ENCODE measurements around the gene FRMD4B.

The FRMD4B gene

DNA sequence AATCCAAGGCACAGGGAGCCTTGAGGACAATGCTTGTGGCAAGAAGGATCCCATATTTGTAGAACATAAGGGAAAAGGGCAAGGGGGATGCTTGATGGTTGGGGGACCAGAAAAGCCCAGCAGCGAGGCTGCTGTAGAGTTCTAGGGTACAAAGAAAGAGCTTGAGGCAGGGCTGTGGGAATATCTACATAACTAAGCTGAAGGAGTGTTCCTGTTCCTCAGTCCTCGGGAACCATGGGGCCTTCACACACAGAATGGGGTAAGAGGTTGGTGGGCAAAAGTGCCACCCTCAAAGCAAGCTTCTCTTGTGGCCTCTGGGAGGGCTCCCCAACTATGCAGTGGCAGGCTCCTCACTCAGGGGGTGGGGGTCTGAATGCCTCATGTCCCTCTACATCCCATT lies 6.5 kb upstream of the FRMD4B start:
- H3K36me3 ChIP-seq (ENCODE audit: control insufficient read depth, insufficient read depth, low read length) = no peaks in the 10 kb centered on the region
- H3K27me3 ChIP-seq (ENCODE audit: control insufficient read depth, insufficient read depth, low read length) = peaks cover 10% of the 10 kb centered on the region
- H3K9me3 ChIP-seq (ENCODE audit: control insufficient read depth, low read length) = no peaks in the 10 kb centered on the region
- no peak overlapping the region for H3K4me3 ChIP-seq (ENCODE audit: low read length)
- H3K9ac ChIP-seq (ENCODE audit: low read length) = no peak overlapping the region
- H3K4me1 ChIP-seq (ENCODE audit: control insufficient read depth, insufficient read depth, low read length) = no peaks in the 10 kb centered on the region

DNA sequence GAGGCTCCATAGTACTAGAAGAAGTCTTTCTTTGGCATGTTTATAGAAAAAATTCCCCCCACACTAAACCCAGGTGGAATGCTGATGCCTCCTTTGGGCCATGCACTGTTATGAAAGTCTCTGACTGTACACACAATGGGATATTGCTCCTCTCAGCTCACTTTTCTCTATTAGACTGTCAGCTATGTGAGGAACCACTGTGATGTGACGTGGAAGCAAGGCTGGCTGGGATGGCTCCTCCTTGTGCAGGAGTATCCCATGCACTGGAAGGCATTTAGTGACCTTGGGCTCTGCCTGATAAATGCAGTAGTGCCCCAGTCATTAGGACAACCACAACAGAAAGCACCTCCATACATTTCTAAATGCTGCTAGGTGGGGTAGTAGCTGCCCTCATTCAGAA lies 5.7 kb upstream of the FRMD4B start:
- Histone ChIP-seq H3K4me1 (ENCODE audit: control insufficient read depth, insufficient read depth, low read length) (no peaks in the 10 kb centered on the region), H3K27me3 (ENCODE audit: control insufficient read depth, insufficient read depth, low read length) (peaks cover 18% of the 10 kb centered on the region), H3K36me3 (ENCODE audit: control insufficient read depth, insufficient read depth, low read length) (no peaks in the 10 kb centered on the region), H3K9me3 (ENCODE audit: control insufficient read depth, low read length) (no peaks in the 10 kb centered on the region), H3K4me3 (ENCODE audit: low read length) (no peak overlapping the region), H3K9ac (ENCODE audit: low read length) (no peak overlapping the region)

DNA sequence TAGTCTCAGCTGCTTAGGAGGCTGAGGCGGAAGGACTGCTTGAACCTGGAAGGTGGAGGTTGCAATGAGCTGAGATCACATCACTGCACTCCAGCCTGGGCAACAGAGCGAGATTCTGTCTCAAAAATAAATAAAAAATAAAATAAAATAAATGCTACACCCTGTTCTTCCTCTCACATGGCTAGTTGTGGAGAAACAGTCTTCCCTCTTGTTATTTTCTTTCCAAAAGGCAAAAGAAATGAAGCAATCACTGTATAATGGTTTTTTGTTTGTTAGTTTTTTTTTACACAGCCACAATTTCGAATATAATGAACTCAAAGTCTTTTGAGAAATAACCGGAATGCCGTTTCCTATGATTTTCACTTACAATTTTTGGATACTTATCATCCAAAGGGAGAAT lies 4.9 kb upstream of the FRMD4B start:
- H3K9ac ChIP-seq (ENCODE audit: low read length) = no peak overlapping the region
- H3K36me3 ChIP-seq (ENCODE audit: control insufficient read depth, insufficient read depth, low read length) = no peaks in the 10 kb centered on the region
- H3K9me3 ChIP-seq (ENCODE audit: control insufficient read depth, low read length) = no peaks in the 10 kb centered on the region
- H3K4me3 ChIP-seq (ENCODE audit: low read length) = no peak overlapping the region
- H3K4me1 ChIP-seq (ENCODE audit: control insufficient read depth, insufficient read depth, low read length) = no peaks in the 10 kb centered on the region
- H3K27me3 ChIP-seq (ENCODE audit: control insufficient read depth, insufficient read depth, low read length) = peaks cover 26% of the 10 kb centered on the region

DNA sequence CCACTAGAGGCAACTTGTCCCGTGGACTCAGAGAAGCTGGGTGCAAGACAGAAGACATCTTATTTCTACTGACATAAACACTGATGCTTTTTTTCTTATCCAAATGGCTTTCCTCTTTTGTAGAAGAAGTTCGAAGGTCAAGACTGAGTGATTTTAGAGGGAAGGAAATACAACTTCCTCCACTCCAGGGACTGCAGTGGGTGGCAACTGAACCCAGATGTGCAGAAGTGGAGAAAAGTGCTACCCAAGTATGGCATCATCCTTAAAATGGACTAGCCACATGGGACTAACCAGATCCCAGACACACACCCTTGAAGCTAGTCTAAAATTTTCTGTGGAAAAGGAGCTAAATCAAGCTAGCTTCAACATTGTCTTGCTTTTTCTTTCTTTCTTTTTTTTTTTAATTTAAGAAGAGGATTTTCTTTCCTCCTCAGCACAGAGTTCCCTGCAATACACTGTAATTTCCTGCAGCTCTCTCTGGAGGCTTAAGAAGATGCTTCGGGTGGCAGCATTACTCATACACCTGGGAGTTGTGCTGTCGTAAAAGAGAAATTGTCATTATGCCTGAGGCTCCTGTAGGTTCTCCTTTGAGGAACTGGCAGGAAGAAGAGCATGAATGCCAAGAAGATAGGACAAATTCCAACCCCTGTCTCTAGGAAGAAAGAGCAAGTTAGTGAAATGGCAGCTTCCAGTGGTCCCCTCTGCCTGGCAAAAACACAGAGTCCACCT lies 3.8 kb upstream of the FRMD4B start:
- Histone ChIP-seq H3K4me1 (ENCODE audit: control insufficient read depth, insufficient read depth, low read length) (peaks cover 4% of the 10 kb centered on the region), H3K9me3 (ENCODE audit: control insufficient read depth, low read length) (no peaks in the 10 kb centered on the region), H3K9ac (ENCODE audit: low read length) (no peak overlapping the region), H3K36me3 (ENCODE audit: control insufficient read depth, insufficient read depth, low read length) (no peaks in the 10 kb centered on the region), H3K27me3 (ENCODE audit: control insufficient read depth, insufficient read depth, low read length) (peaks cover 37% of the 10 kb centered on the region), H3K4me3 (ENCODE audit: low read length) (no peak overlapping the region)

DNA sequence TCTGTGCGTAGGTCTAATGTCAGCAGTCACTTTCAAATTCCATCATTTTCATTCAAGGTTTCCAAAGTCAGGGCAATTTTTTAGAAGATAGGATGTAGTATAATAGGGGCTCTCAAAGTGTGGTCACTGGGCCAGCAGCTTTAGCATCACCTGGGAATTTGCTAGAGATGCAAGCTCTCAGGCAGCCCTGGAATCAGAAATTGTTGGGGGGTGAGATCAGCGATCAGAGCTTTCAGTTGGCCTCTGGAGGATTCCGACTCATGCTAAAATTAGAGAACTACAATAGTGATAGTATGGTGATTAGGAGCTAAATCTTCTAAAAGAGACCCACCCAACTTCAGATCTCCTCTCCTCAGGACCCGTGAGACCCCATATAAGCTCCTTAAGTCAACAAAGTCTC lies 2.4 kb upstream of the FRMD4B start:
- H3K9me3 ChIP-seq (ENCODE audit: control insufficient read depth, low read length) = no peaks in the 10 kb centered on the region
- no peak overlapping the region for H3K9ac ChIP-seq (ENCODE audit: low read length)
- H3K4me1 ChIP-seq (ENCODE audit: control insufficient read depth, insufficient read depth, low read length) = peaks cover 4% of the 10 kb centered on the region
- H3K4me3 ChIP-seq (ENCODE audit: low read length) = no peak overlapping the region
- H3K27me3 ChIP-seq (ENCODE audit: control insufficient read depth, insufficient read depth, low read length) = peaks cover 41% of the 10 kb centered on the region
- H3K36me3 ChIP-seq (ENCODE audit: control insufficient read depth, insufficient read depth, low read length) = no peaks in the 10 kb centered on the region

DNA sequence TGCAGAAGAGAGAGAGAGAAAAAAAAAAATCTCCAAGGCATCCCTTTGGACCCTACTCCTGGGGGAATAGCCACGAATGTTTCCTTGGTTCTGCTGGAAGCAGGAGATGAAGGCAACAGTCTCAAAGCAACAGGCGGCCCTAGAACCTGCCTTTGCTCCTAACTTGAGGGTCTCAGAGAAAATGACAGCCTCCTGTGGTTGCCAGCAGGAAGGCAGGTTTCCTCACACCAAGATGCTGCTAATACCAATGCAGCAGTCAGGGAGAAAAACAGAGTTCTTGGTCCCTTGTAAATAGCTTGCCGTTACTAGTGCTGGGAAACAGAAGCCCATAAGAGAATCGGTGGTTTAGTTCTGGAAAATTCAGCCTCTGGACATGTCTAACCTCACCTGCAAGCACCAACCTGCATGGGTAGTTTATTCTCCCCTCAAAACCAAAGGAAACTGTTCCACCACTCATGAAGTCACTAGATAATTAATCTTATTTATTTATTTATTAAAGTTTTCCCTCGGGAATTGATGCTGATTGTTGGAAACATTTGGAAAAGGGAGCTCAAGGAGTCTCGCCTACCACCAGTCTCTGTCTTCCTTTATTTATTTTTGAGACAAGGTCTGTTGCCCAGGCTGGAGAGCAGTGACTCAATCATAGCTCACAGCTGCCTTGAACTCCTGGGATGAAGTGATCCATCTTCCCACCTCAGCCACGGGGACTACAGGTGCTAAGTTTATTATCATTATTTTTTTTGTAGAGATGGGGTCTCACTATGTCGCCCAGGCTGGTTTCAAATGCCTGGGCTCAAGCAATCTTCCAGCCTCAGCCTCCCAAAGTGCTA lies 883 bp upstream of the FRMD4B start:
- no peak overlapping the region for H3K9ac ChIP-seq (ENCODE audit: low read length)
- no peaks in the 10 kb centered on the region for H3K36me3 ChIP-seq (ENCODE audit: control insufficient read depth, insufficient read depth, low read length)
- peaks cover 41% of the 10 kb centered on the region for H3K27me3 ChIP-seq (ENCODE audit: control insufficient read depth, insufficient read depth, low read length)
- H3K4me3 ChIP-seq (ENCODE audit: low read length) = no peak overlapping the region
- H3K4me1 ChIP-seq (ENCODE audit: control insufficient read depth, insufficient read depth, low read length) = peaks cover 4% of the 10 kb centered on the region
- no peaks in the 10 kb centered on the region for H3K9me3 ChIP-seq (ENCODE audit: control insufficient read depth, low read length)

DNA sequence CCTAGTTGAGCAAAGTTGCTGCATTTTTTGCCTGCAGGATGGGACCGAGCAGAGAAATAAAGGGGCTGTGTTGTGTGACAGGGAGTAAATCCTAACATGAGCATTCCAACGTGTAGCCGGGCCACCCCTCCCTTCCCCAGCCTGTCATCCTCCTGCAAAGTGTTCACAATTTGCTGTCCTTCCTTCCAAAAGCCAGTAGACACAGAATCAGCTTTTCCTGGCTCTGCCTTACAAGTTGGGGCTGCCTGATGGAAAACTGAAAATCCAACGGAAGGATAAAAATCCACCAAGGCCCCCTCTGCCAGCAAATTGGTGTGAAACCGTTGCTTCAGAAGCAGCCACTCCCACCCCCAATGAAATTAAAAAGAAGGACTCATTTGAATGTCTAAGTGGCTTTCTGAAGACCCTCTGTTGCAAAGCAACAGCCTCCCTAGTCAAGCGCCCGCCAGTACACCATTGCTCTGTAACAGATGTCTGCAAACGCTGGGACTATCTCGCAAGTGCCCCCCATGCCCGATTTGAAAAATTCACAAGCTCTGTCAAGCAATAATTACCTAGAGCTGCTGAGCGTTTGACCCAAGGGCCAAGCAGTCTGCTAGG lies 665 bp downstream of the FRMD4B start:
- no peaks in the 10 kb centered on the region for H3K9me3 ChIP-seq (ENCODE audit: control insufficient read depth, low read length)
- peaks cover 4% of the 10 kb centered on the region for H3K4me1 ChIP-seq (ENCODE audit: control insufficient read depth, insufficient read depth, low read length)
- no peaks in the 10 kb centered on the region for H3K36me3 ChIP-seq (ENCODE audit: control insufficient read depth, insufficient read depth, low read length)
- H3K4me3 ChIP-seq (ENCODE audit: low read length) = peak overlapping the region; percentile 25
- no peak overlapping the region for H3K9ac ChIP-seq (ENCODE audit: low read length)
- H3K27me3 ChIP-seq (ENCODE audit: control insufficient read depth, insufficient read depth, low read length) = peaks cover 37% of the 10 kb centered on the region

DNA sequence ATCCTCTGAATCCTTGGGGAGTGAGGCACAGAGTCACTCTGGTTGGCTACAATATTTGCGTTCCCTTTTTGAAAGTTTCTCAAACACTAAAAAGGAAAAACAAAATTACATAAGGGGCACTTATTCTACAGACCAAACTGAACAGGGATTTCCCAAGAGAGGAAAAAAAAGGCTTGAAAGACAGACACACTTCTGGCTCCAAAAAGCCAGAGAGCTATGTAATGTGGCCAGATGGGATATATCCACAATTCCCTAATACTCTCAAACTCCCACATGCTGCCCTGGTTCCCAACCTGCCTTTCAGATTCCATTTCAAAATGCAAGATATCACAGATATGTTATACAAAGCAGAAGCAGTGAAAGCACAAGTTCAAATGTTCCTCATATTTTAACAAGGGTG lies 1.6 kb downstream of the FRMD4B start:
- peaks cover 37% of the 10 kb centered on the region for H3K27me3 ChIP-seq (ENCODE audit: control insufficient read depth, insufficient read depth, low read length)
- no peak overlapping the region for H3K9ac ChIP-seq (ENCODE audit: low read length)
- no peaks in the 10 kb centered on the region for H3K36me3 ChIP-seq (ENCODE audit: control insufficient read depth, insufficient read depth, low read length)
- H3K9me3 ChIP-seq (ENCODE audit: control insufficient read depth, low read length) = no peaks in the 10 kb centered on the region
- peaks cover 4% of the 10 kb centered on the region for H3K4me1 ChIP-seq (ENCODE audit: control insufficient read depth, insufficient read depth, low read length)
- H3K4me3 ChIP-seq (ENCODE audit: low read length) = no peak overlapping the region

DNA sequence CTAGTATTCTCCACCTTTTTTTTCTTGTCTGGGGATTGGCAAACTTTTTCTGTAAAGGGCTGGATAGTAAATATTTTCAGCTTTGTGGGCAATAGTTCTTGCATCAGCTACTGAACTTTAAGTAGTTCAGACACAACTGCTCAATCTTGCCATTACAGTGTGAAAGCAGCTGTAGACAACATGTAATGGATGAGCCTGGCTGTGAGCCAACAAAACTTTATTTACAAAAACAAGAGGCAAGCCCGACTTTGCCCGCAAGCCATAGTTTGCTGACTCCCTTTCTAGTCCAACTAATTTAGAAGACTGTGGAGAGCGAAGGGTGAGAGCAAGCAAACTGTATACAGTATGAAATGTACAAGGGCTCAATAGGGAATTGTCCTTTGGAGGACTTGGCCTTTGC lies 6.2 kb downstream of the FRMD4B start:
- H3K4me3 ChIP-seq (ENCODE audit: low read length) = no peak overlapping the region
- H3K4me1 ChIP-seq (ENCODE audit: control insufficient read depth, insufficient read depth, low read length) = no peaks in the 10 kb centered on the region
- no peak overlapping the region for H3K9ac ChIP-seq (ENCODE audit: low read length)
- H3K27me3 ChIP-seq (ENCODE audit: control insufficient read depth, insufficient read depth, low read length) = peaks cover 4% of the 10 kb centered on the region
- no peaks in the 10 kb centered on the region for H3K36me3 ChIP-seq (ENCODE audit: control insufficient read depth, insufficient read depth, low read length)
- no peaks in the 10 kb centered on the region for H3K9me3 ChIP-seq (ENCODE audit: control insufficient read depth, low read length)

DNA sequence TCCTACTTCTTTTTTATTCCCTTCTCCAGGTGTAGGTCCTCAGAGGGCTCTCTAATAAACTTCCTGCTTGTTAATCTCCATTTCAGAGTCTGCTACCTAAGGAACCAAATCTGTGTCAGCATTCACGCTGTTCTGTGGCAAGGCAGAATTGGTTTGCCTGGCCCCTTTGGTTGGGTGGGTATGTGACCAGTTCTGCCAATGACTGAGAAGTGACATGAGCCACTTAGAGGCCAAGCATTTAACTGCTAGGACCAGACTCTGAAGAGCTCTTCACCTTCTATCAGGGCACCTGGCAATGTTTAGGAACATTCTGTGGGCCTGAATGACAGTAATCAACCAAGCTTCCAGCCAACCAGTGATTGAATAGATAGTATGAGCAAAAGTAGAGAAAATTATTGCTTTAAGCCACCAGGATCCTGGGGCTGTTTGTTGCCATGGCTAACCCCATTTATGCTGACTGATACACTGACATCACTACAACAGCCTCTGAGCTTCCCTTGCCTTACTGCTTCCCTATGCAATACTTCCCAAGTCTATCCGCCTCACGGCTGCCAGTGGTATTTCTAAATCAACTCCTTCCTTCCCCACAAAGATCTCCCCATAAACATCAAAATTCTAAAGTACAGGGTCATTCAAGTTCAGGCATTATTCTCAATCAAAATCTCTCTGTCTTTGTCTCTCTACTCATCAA lies 7.6 kb downstream of the FRMD4B start:
- H3K36me3 ChIP-seq (ENCODE audit: control insufficient read depth, insufficient read depth, low read length) = no peaks in the 10 kb centered on the region
- H3K4me1 ChIP-seq (ENCODE audit: control insufficient read depth, insufficient read depth, low read length) = no peaks in the 10 kb centered on the region
- no peaks in the 10 kb centered on the region for H3K9me3 ChIP-seq (ENCODE audit: control insufficient read depth, low read length)
- no peaks in the 10 kb centered on the region for H3K27me3 ChIP-seq (ENCODE audit: control insufficient read depth, insufficient read depth, low read length)
- no peak overlapping the region for H3K9ac ChIP-seq (ENCODE audit: low read length)
- H3K4me3 ChIP-seq (ENCODE audit: low read length) = no peak overlapping the region

DNA sequence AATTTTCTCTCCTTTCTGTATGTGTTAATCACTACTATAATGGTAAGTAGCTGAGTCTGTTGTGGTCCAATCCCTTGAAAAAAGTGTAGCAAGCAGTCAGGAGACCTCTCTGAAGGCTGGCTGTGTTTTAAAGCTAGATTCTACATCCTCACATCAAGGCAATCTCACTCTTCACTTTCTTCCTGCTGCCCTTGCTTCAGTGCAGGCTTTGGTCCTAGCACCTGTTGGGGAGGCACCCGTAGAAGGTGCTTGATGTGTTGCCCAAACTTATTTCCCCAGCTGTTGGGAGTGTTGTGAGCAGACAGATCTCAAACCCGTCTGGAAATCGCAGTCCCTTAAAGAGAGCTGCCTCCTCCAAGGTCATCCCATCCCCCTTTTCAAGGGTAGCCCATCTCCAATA lies 8.6 kb downstream of the FRMD4B start:
- Histone ChIP-seq H3K27me3 (ENCODE audit: control insufficient read depth, insufficient read depth, low read length) (no peaks in the 10 kb centered on the region), H3K9me3 (ENCODE audit: control insufficient read depth, low read length) (no peaks in the 10 kb centered on the region), H3K36me3 (ENCODE audit: control insufficient read depth, insufficient read depth, low read length) (no peaks in the 10 kb centered on the region), H3K4me3 (ENCODE audit: low read length) (no peak overlapping the region), H3K9ac (ENCODE audit: low read length) (no peak overlapping the region), H3K4me1 (ENCODE audit: control insufficient read depth, insufficient read depth, low read length) (no peaks in the 10 kb centered on the region)

DNA sequence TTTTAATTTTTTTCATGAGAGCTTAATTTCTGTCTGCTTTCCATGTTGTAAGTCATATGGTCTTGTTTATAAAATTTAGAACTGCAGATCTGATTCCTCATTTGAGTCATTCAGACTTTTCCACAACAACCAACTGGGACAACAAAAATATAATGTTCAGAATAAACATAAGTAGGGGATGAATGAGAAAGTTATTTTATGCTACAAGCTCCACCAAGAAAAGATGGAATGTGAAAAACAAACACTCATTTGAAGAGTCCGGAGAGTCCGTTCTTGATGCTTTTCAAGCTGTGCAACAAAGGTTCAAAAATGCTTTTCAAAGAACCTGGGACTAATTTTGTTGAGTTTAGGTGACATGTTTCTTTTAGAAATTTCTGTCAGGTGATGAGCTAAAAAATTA lies 9.2 kb downstream of the FRMD4B start:
- H3K27me3 ChIP-seq (ENCODE audit: control insufficient read depth, insufficient read depth, low read length) = no peaks in the 10 kb centered on the region
- no peaks in the 10 kb centered on the region for H3K36me3 ChIP-seq (ENCODE audit: control insufficient read depth, insufficient read depth, low read length)
- no peaks in the 10 kb centered on the region for H3K4me1 ChIP-seq (ENCODE audit: control insufficient read depth, insufficient read depth, low read length)
- no peak overlapping the region for H3K9ac ChIP-seq (ENCODE audit: low read length)
- no peaks in the 10 kb centered on the region for H3K9me3 ChIP-seq (ENCODE audit: control insufficient read depth, low read length)
- no peak overlapping the region for H3K4me3 ChIP-seq (ENCODE audit: low read length)
